ENCODE measurements around the gene E4F1.

Gene E4F1

GRCh38 chr16:2242598-2242997 is 19.2 kb downstream of the E4F1 start:
- H3K36me3 ChIP-seq (ENCODE audit: insufficient read depth, low read length), result peaks cover 68% of the 10 kb centered on the region
- H3K4me2 ChIP-seq (ENCODE audit: insufficient read depth, low read length), result no peak overlapping the region
- no peaks in the 10 kb centered on the region for H3K79me2 ChIP-seq (ENCODE audit: insufficient read depth, low read length)

GRCh38 chr16:2243031-2243528 is 19.7 kb downstream of the E4F1 start:
- Histone ChIP-seq H3K27ac (ENCODE audit: low read length) (no peak overlapping the region), H3K9me3 (ENCODE audit: insufficient read depth, low read length, severe bottlenecking) (no peaks in the 10 kb centered on the region)

More at GRCh38 chr16:2242598-2242997, 19.2 kb downstream of the E4F1 start:
- TF ChIP-seq EZH2 (IDR thresholded peaks at IDR 0.05; ENCODE audit: borderline replicate concordance, low read depth, low read length, severe bottlenecking) (no peak), CTCF (IDR thresholded peaks at IDR 0.05; ENCODE audit: borderline replicate concordance, extremely low read depth, low read length, poor library complexity, severe bottlenecking) (no peak)
- ATAC-seq (ENCODE audit: insufficient read depth, low read depth), result no peak
- no peaks in the 10 kb centered on the region for H3K27me3 ChIP-seq (ENCODE audit: insufficient read depth, low read length, poor library complexity)
- no peaks in the 10 kb centered on the region for H3K4me1 ChIP-seq (ENCODE audit: insufficient read depth, low read length)
- H3K9ac ChIP-seq (ENCODE audit: low read depth, low read length), result no peak overlapping the region
- H3K27ac ChIP-seq (ENCODE audit: low read length), result no peak overlapping the region
- no peak overlapping the region for H3K4me3 ChIP-seq (ENCODE audit: low read depth in 1 of 2, low read length in 2 of 2)
- H2AFZ ChIP-seq (ENCODE audit: low read depth, low read length), result no peak overlapping the region
- peaks cover 17% of the 10 kb centered on the region for H4K20me1 ChIP-seq (ENCODE audit: insufficient read depth, low read length)
- no peaks in the 10 kb centered on the region for H3K9me3 ChIP-seq (ENCODE audit: insufficient read depth, low read length, severe bottlenecking)
- no peak for DNase-seq

GRCh38 chr16:2243781-2244180 is 20.4 kb downstream of the E4F1 start:
- no peak for ATAC-seq (ENCODE audit: insufficient read depth, low read depth)
- Histone ChIP-seq H3K9ac (ENCODE audit: low read depth, low read length) (no peak overlapping the region), H3K9me3 (ENCODE audit: insufficient read depth, low read length, severe bottlenecking) (no peaks in the 10 kb centered on the region), H3K4me3 (ENCODE audit: low read depth in 1 of 2, low read length in 2 of 2) (no peak overlapping the region), H3K27me3 (ENCODE audit: insufficient read depth, low read length, poor library complexity) (no peaks in the 10 kb centered on the region), H3K4me1 (ENCODE audit: insufficient read depth, low read length) (no peaks in the 10 kb centered on the region), H3K27ac (ENCODE audit: low read length) (no peak overlapping the region), H3K4me2 (ENCODE audit: insufficient read depth, low read length) (no peak overlapping the region), H3K79me2 (ENCODE audit: insufficient read depth, low read length) (no peaks in the 10 kb centered on the region), H4K20me1 (ENCODE audit: insufficient read depth, low read length) (peaks cover 13% of the 10 kb centered on the region), H2AFZ (ENCODE audit: low read depth, low read length) (no peak overlapping the region), H3K36me3 (ENCODE audit: insufficient read depth, low read length) (peaks cover 66% of the 10 kb centered on the region)
- TF ChIP-seq EZH2 (IDR thresholded peaks at IDR 0.05; ENCODE audit: borderline replicate concordance, low read depth, low read length, severe bottlenecking), result no peak
- no peak for TF ChIP-seq CTCF (IDR thresholded peaks at IDR 0.05; ENCODE audit: borderline replicate concordance, extremely low read depth, low read length, poor library complexity, severe bottlenecking)
- no peak for DNase-seq

More at GRCh38 chr16:2243031-2243528, 19.7 kb downstream of the E4F1 start:
- Histone ChIP-seq H3K4me2 (ENCODE audit: insufficient read depth, low read length) (no peak overlapping the region), H3K36me3 (ENCODE audit: insufficient read depth, low read length) (peaks cover 67% of the 10 kb centered on the region), H3K79me2 (ENCODE audit: insufficient read depth, low read length) (no peaks in the 10 kb centered on the region), H4K20me1 (ENCODE audit: insufficient read depth, low read length) (peaks cover 17% of the 10 kb centered on the region), H3K4me3 (ENCODE audit: low read depth in 1 of 2, low read length in 2 of 2) (no peak overlapping the region), H3K27me3 (ENCODE audit: insufficient read depth, low read length, poor library complexity) (no peaks in the 10 kb centered on the region), H3K9ac (ENCODE audit: low read depth, low read length) (no peak overlapping the region), H2AFZ (ENCODE audit: low read depth, low read length) (no peak overlapping the region), H3K4me1 (ENCODE audit: insufficient read depth, low read length) (no peaks in the 10 kb centered on the region)
- TF ChIP-seq EZH2 (IDR thresholded peaks at IDR 0.05; ENCODE audit: borderline replicate concordance, low read depth, low read length, severe bottlenecking) (no peak), CTCF (IDR thresholded peaks at IDR 0.05; ENCODE audit: borderline replicate concordance, extremely low read depth, low read length, poor library complexity, severe bottlenecking) (no peak)
- DNase-seq, result no peak
- ATAC-seq (ENCODE audit: insufficient read depth, low read depth), result no peak
